DOHH2 (cell line): ENCODE measurements around the gene ABHD14A.

ENCODE experiments used
- H3F3A ChIP-seq: fragments of 200-600 bp; sonication (generic), shearing (Covaris generic); 2 replicates; pipeline ENCODE4 v1.6.0; 2016; ENCODE audit warnings: antibody characterized with exemption, mild to moderate bottlenecking; ENCODE audit not compliant: control insufficient read depth, insufficient read depth
- H3K27ac ChIP-seq: fragments of 200-600 bp; sonication (generic); 2 replicates; pipeline ENCODE4 v1.5.1; 2014; ENCODE audit warnings: low read depth, mild to moderate bottlenecking, low read length, moderate library complexity
- H3K27me3 ChIP-seq: fragments of 200-600 bp; sonication (generic); 2 replicates; pipeline ENCODE4 v1.6.1; 2014; ENCODE audit warnings: mild to moderate bottlenecking, low read length, mixed read lengths; ENCODE audit not compliant: control insufficient read depth
- H3K36me3 ChIP-seq: fragments of 200-600 bp; sonication (generic); 2 replicates; pipeline ENCODE4 v1.6.1; 2014; ENCODE audit warnings: mild to moderate bottlenecking, low read length, moderate library complexity, mixed read lengths; ENCODE audit not compliant: control insufficient read depth
- H3K4me1 ChIP-seq: fragments of 200-600 bp; sonication (generic); 2 replicates; pipeline ENCODE4 v1.6.1; 2014; ENCODE audit warnings: mild to moderate bottlenecking, low read length, mixed read lengths; ENCODE audit not compliant: control insufficient read depth
- H3K4me2 ChIP-seq: fragments of 200-600 bp; sonication (generic); 2 replicates; pipeline ENCODE4 v1.6.0; 2014; ENCODE audit warnings: mild to moderate bottlenecking, low read length, moderate library complexity
- H3K4me3 ChIP-seq: fragments of 200-600 bp; sonication (generic); 2 replicates; pipeline ENCODE4 v1.5.1; 2014; ENCODE audit warnings: mild to moderate bottlenecking, low read length, mixed read lengths
- H3K79me2 ChIP-seq: fragments of 200-600 bp; sonication (generic); 2 replicates; pipeline ENCODE4 v1.6.1; 2014; ENCODE audit warnings: mild to moderate bottlenecking, low read length, mixed read lengths; ENCODE audit not compliant: control insufficient read depth
- H3K9me2 ChIP-seq: fragments of 200-600 bp; sonication (generic); replicated peaks from 2 replicates; pipeline ENCODE4 v1.6.1; 2014; ENCODE audit warnings: mild to moderate bottlenecking, low read length, mixed read lengths; ENCODE audit not compliant: control insufficient read depth
- H3K9me3 ChIP-seq: fragments of 200-600 bp; sonication (generic); 2 replicates; pipeline ENCODE4 v1.6.1; 2014; ENCODE audit warnings: antibody characterized with exemption, low read length, mixed read lengths; ENCODE audit not compliant: control insufficient read depth, insufficient read depth
- H4K20me1 ChIP-seq: fragments of 200-600 bp; sonication (generic); 2 replicates; pipeline ENCODE4 v1.6.0; 2014; ENCODE audit warnings: low read depth, mild to moderate bottlenecking, antibody characterized with exemption, low read length, moderate library complexity; ENCODE audit not compliant: control insufficient read depth, insufficient read depth
- EZH2phosphoT487 ChIP-seq: fragments of 200-600 bp; sonication (generic); IDR thresholded peaks from 2 replicates; pipeline ENCODE4 v1.6.1; 2017; ENCODE audit warnings: borderline replicate concordance, mild to moderate bottlenecking, antibody characterized with exemption, low read length, moderate library complexity, mixed read lengths
- TF ChIP-seq, protein P1 (sequence below): fragments of 200-600 bp; sonication (generic); IDR thresholded peaks from one replicate; pipeline ENCODE4 v1.5.1; 2014; ENCODE audit warnings: antibody characterized with exemption, mild to moderate bottlenecking, low read depth, low read length; ENCODE audit not compliant: poor library complexity, severe bottlenecking

ABHD14A gene

DNA sequence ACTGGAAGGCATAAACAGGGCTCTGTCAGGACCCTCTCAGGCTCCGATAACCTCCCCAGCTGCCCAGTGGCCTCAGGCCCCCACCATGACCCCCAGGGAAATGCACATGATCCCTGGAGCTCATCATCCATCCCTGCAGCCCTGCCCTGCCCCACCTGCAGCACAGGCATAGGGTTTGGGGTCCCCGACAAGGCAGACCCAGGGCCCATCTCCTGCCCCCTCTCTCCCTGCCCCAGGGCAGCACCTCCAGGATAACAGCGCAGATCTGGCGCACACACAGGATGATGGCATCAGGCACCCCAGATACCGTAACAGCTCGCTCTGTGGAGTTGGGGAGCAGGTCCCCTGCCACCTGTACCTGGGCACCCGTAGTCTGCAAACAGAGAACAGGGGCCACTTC, 15.2 kb upstream of the ABHD14A start:
- no peak overlapping the region for H3K27ac ChIP-seq
- no peaks in the 10 kb centered on the region for H3F3A ChIP-seq
- H3K9me3 ChIP-seq: no peaks in the 10 kb centered on the region
- H3K27me3 ChIP-seq: peaks cover 12% of the 10 kb centered on the region
- no peaks in the 10 kb centered on the region for H4K20me1 ChIP-seq
- no peaks in the 10 kb centered on the region for H3K4me1 ChIP-seq
- no peaks in the 10 kb centered on the region for H3K79me2 ChIP-seq
- no peak overlapping the region for H3K4me2 ChIP-seq
- TF ChIP-seq EZH2phosphoT487: no peak
- TF ChIP-seq, protein P1, sequence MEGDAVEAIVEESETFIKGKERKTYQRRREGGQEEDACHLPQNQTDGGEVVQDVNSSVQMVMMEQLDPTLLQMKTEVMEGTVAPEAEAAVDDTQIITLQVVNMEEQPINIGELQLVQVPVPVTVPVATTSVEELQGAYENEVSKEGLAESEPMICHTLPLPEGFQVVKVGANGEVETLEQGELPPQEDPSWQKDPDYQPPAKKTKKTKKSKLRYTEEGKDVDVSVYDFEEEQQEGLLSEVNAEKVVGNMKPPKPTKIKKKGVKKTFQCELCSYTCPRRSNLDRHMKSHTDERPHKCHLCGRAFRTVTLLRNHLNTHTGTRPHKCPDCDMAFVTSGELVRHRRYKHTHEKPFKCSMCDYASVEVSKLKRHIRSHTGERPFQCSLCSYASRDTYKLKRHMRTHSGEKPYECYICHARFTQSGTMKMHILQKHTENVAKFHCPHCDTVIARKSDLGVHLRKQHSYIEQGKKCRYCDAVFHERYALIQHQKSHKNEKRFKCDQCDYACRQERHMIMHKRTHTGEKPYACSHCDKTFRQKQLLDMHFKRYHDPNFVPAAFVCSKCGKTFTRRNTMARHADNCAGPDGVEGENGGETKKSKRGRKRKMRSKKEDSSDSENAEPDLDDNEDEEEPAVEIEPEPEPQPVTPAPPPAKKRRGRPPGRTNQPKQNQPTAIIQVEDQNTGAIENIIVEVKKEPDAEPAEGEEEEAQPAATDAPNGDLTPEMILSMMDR: no peak
- no peaks in the 10 kb centered on the region for H3K9me2 ChIP-seq
- H3K36me3 ChIP-seq: no peaks in the 10 kb centered on the region
- H3K4me3 ChIP-seq: no peak overlapping the region

- Histone ChIP-seq H3K4me1 (no peaks in the 10 kb centered on the region), H4K20me1 (no peaks in the 10 kb centered on the region), H3K4me2 (no peak overlapping the region), H3K27me3 (peaks cover 19% of the 10 kb centered on the region), H3K36me3 (no peaks in the 10 kb centered on the region), H3F3A (no peaks in the 10 kb centered on the region), H3K9me3 (no peaks in the 10 kb centered on the region), H3K27ac (no peak overlapping the region), H3K4me3 (no peak overlapping the region), H3K9me2 (no peaks in the 10 kb centered on the region), H3K79me2 (no peaks in the 10 kb centered on the region)
- TF ChIP-seq, protein P1: no peak
- TF ChIP-seq EZH2phosphoT487: no peak
Observed at GRCh38 chr3:51960386-51960785, 14.5 kb upstream of the ABHD14A start.

- Histone ChIP-seq H3K27ac (no peak overlapping the region), H3F3A (no peaks in the 10 kb centered on the region), H3K4me1 (no peaks in the 10 kb centered on the region), H3K9me3 (no peaks in the 10 kb centered on the region), H3K79me2 (no peaks in the 10 kb centered on the region), H4K20me1 (no peaks in the 10 kb centered on the region), H3K4me2 (no peak overlapping the region), H3K9me2 (no peaks in the 10 kb centered on the region), H3K4me3 (no peak overlapping the region), H3K27me3 (peaks cover 24% of the 10 kb centered on the region), H3K36me3 (no peaks in the 10 kb centered on the region)
- TF ChIP-seq EZH2phosphoT487: no peak
- TF ChIP-seq, protein P1: no peak
Observed at GRCh38 chr3:51961011-51961410, 13.9 kb upstream of the ABHD14A start.
